Measurements from ENCODE around the gene NHS.

The NHS gene

DNA sequence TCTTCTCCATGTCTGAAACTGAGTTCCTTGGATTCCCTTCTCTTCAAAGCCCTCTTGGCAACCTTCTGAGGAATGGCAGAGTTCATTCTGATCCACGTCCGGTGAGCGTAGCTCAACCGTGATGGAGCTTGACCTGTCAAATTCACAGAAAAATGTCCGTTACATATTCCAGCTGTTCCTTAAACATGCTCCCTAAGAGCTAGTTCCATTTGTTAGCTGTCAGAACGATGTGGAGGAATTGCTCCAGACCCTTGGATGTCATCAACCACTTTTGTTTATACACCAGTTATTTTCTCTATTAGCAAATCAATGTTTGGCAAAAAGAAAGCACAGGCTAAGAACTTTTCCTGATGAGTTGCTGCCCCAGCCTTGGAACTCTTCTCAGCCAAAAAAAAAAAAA lies 50.1 kb downstream of the NHS start:
- TF ChIP-seq, protein P1, sequence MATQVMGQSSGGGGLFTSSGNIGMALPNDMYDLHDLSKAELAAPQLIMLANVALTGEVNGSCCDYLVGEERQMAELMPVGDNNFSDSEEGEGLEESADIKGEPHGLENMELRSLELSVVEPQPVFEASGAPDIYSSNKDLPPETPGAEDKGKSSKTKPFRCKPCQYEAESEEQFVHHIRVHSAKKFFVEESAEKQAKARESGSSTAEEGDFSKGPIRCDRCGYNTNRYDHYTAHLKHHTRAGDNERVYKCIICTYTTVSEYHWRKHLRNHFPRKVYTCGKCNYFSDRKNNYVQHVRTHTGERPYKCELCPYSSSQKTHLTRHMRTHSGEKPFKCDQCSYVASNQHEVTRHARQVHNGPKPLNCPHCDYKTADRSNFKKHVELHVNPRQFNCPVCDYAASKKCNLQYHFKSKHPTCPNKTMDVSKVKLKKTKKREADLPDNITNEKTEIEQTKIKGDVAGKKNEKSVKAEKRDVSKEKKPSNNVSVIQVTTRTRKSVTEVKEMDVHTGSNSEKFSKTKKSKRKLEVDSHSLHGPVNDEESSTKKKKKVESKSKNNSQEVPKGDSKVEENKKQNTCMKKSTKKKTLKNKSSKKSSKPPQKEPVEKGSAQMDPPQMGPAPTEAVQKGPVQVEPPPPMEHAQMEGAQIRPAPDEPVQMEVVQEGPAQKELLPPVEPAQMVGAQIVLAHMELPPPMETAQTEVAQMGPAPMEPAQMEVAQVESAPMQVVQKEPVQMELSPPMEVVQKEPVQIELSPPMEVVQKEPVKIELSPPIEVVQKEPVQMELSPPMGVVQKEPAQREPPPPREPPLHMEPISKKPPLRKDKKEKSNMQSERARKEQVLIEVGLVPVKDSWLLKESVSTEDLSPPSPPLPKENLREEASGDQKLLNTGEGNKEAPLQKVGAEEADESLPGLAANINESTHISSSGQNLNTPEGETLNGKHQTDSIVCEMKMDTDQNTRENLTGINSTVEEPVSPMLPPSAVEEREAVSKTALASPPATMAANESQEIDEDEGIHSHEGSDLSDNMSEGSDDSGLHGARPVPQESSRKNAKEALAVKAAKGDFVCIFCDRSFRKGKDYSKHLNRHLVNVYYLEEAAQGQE (IDR thresholded peaks at IDR 0.05; ENCODE audit: insufficient replicate concordance, low read depth), result no peak
- TF ChIP-seq GABPA (IDR thresholded peaks at IDR 0.05; ENCODE audit: low read depth) (no peak), POLR2AphosphoS5 (IDR thresholded peaks at IDR 0.05; ENCODE audit: low read depth) (no peak), SPI1 (IDR thresholded peaks at IDR 0.05; ENCODE audit: borderline replicate concordance, low read depth) (no peak)
- H3K27ac ChIP-seq (replicated peaks), result no peak overlapping the region
- DNase-seq (ENCODE audit: low read depth in 1 of 2, low spot score in 1 of 2), result no peak
- no peak overlapping the region for H3K4me3 ChIP-seq (replicated peaks; ENCODE audit: insufficient read depth, low read length)
- H3K27me3 ChIP-seq (ENCODE audit: insufficient read depth, poor library complexity, severe bottlenecking), result no peaks in the 10 kb centered on the region

DNA sequence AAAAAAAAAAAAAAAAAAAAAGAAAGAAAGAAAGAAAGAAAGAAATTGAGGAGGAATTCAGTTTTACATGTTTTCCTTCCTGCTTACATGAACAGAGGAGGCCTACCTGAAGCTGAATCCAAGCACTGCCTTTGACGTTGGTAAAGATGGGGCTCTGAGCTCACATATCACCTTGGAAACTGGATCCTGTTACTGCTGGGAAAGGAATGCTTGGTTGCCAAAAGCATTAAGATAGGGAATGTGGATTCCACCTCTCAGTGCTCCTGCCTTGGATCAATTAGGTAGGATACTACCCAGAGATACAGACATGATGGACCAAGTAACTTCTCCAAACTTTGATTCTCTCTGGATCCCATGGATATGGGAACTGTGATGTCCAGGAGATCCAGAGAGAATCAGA lies 50.6 kb downstream of the NHS start:
- TF ChIP-seq POLR2AphosphoS5 (IDR thresholded peaks at IDR 0.05; ENCODE audit: low read depth) (no peak), SPI1 (IDR thresholded peaks at IDR 0.05; ENCODE audit: borderline replicate concordance, low read depth) (no peak), GABPA (IDR thresholded peaks at IDR 0.05; ENCODE audit: low read depth) (no peak)
- TF ChIP-seq, protein P1 (IDR thresholded peaks at IDR 0.05; ENCODE audit: insufficient replicate concordance, low read depth), result no peak
- TF ChIP-seq, protein P2, sequence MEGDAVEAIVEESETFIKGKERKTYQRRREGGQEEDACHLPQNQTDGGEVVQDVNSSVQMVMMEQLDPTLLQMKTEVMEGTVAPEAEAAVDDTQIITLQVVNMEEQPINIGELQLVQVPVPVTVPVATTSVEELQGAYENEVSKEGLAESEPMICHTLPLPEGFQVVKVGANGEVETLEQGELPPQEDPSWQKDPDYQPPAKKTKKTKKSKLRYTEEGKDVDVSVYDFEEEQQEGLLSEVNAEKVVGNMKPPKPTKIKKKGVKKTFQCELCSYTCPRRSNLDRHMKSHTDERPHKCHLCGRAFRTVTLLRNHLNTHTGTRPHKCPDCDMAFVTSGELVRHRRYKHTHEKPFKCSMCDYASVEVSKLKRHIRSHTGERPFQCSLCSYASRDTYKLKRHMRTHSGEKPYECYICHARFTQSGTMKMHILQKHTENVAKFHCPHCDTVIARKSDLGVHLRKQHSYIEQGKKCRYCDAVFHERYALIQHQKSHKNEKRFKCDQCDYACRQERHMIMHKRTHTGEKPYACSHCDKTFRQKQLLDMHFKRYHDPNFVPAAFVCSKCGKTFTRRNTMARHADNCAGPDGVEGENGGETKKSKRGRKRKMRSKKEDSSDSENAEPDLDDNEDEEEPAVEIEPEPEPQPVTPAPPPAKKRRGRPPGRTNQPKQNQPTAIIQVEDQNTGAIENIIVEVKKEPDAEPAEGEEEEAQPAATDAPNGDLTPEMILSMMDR (IDR thresholded peaks at IDR 0.05; ENCODE audit: insufficient read depth, low read length), result no peak
- H3K4me3 ChIP-seq (replicated peaks; ENCODE audit: insufficient read depth, low read length), result no peak overlapping the region
- no peak overlapping the region for H3K27ac ChIP-seq (replicated peaks)
- no peaks in the 10 kb centered on the region for H3K27me3 ChIP-seq (ENCODE audit: insufficient read depth, poor library complexity, severe bottlenecking)
- DNase-seq (ENCODE audit: low read depth in 1 of 2, low spot score in 1 of 2), result no peak

DNA sequence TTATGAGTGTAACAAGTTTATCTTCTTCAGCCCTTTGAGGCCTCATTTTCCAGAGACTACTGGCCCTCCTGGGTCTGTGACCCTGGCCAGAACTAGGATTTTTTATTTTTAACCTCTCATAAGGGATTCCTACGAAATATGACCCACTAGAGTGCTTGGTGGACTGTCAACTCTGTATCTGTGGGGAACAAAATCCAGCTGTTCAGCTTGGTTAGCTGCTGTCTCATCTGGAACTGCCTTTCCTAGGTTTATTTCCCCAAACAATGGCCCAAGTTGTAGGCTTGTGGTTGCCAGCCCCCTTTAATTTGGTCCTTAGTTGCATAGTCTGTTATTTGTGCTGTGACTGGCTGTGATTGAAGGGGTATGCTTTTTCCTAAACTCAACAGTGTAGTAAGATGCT lies 56.2 kb downstream of the NHS start:
- Histone ChIP-seq H3K27me3 (ENCODE audit: insufficient read depth, poor library complexity, severe bottlenecking) (no peaks in the 10 kb centered on the region), H3K4me3 (replicated peaks; ENCODE audit: insufficient read depth, low read length) (no peak overlapping the region), H3K27ac (replicated peaks) (no peak overlapping the region)
- TF ChIP-seq POLR2AphosphoS5 (IDR thresholded peaks at IDR 0.05; ENCODE audit: low read depth) (no peak), GABPA (IDR thresholded peaks at IDR 0.05; ENCODE audit: low read depth) (no peak), SPI1 (IDR thresholded peaks at IDR 0.05; ENCODE audit: borderline replicate concordance, low read depth) (no peak)
- no peak for DNase-seq (ENCODE audit: low read depth in 1 of 2, low spot score in 1 of 2)

DNA sequence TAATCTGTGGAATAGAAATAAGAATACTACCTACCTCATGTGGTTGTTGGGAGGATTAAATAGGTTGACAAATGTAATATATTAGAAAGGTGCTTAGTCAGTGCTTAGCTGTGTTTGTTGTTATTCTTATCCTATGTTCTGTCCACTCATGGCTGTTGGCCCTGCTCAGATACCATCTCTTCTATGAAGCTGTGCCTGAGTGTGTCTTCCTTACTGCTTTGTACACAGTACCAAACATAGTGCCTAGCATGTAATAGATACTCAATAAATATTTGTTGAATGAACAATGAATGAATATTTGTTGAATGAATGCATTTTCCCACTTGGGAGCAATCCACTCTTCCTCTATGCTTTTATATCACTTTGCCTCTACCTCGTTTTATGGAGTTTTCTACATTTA lies 57.2 kb downstream of the NHS start:
- no peak overlapping the region for H3K4me3 ChIP-seq (replicated peaks; ENCODE audit: insufficient read depth, low read length)
- TF ChIP-seq, protein P2 (IDR thresholded peaks at IDR 0.05; ENCODE audit: insufficient read depth, low read length), result no peak
- TF ChIP-seq POLR2AphosphoS5 (IDR thresholded peaks at IDR 0.05; ENCODE audit: low read depth) (no peak), SPI1 (IDR thresholded peaks at IDR 0.05; ENCODE audit: borderline replicate concordance, low read depth) (no peak), GABPA (IDR thresholded peaks at IDR 0.05; ENCODE audit: low read depth) (no peak)
- TF ChIP-seq, protein P1 (IDR thresholded peaks at IDR 0.05; ENCODE audit: insufficient replicate concordance, low read depth), result no peak
- no peaks in the 10 kb centered on the region for H3K27me3 ChIP-seq (ENCODE audit: insufficient read depth, poor library complexity, severe bottlenecking)
- H3K27ac ChIP-seq (replicated peaks), result no peak overlapping the region
- no peak for DNase-seq (ENCODE audit: low read depth in 1 of 2, low spot score in 1 of 2)
